Measurements from ENCODE around the gene PPP4R2. TPM values are rescaled to one million over a fixed set of nuclear protein-coding genes. Genes with fewer than 3 reads are reported as not detected.

The PPP4R2 gene
- total RNA-seq, 1 donor, result 105 TPM

GRCh38 chr3:73029321-73029796 lies 32.7 kb downstream of the PPP4R2 start:
- H3K4me3 ChIP-seq (ENCODE audit: low read depth, low read length), result no peak overlapping the region
- DNase-seq (ENCODE audit: low read depth), result peak; percentile 88
- TF ChIP-seq, protein P1, sequence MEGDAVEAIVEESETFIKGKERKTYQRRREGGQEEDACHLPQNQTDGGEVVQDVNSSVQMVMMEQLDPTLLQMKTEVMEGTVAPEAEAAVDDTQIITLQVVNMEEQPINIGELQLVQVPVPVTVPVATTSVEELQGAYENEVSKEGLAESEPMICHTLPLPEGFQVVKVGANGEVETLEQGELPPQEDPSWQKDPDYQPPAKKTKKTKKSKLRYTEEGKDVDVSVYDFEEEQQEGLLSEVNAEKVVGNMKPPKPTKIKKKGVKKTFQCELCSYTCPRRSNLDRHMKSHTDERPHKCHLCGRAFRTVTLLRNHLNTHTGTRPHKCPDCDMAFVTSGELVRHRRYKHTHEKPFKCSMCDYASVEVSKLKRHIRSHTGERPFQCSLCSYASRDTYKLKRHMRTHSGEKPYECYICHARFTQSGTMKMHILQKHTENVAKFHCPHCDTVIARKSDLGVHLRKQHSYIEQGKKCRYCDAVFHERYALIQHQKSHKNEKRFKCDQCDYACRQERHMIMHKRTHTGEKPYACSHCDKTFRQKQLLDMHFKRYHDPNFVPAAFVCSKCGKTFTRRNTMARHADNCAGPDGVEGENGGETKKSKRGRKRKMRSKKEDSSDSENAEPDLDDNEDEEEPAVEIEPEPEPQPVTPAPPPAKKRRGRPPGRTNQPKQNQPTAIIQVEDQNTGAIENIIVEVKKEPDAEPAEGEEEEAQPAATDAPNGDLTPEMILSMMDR (IDR thresholded peaks at IDR 0.05; ENCODE audit: insufficient read depth, low read depth, low read length), result no peak

GRCh38 chr3:73030073-73030597 lies 33.5 kb downstream of the PPP4R2 start:
- no peak for DNase-seq (ENCODE audit: low read depth)
- H3K4me3 ChIP-seq (ENCODE audit: low read depth, low read length), result no peak overlapping the region
- TF ChIP-seq, protein P1 (IDR thresholded peaks at IDR 0.05; ENCODE audit: insufficient read depth, low read depth, low read length), result no peak

GRCh38 chr3:73031573-73032103 lies 35.0 kb downstream of the PPP4R2 start:
- DNase-seq (ENCODE audit: low read depth), result no peak
- no peak overlapping the region for H3K4me3 ChIP-seq (ENCODE audit: low read depth, low read length)
- TF ChIP-seq, protein P1 (IDR thresholded peaks at IDR 0.05; ENCODE audit: insufficient read depth, low read depth, low read length), result no peak

- no peak for DNase-seq (ENCODE audit: low read depth)
- TF ChIP-seq, protein P1 (IDR thresholded peaks at IDR 0.05; ENCODE audit: insufficient read depth, low read depth, low read length), result no peak
- no peak overlapping the region for H3K4me3 ChIP-seq (ENCODE audit: low read depth, low read length)
These were observed 40.3 kb downstream of the PPP4R2 start for GRCh38 chr3:73036694-73037591.

- DNase-seq (ENCODE audit: low read depth), result no peak
- TF ChIP-seq, protein P1 (IDR thresholded peaks at IDR 0.05; ENCODE audit: insufficient read depth, low read depth, low read length), result no peak
These were observed 44.9 kb downstream of the PPP4R2 start for GRCh38 chr3:73041537-73041936.

DNA sequence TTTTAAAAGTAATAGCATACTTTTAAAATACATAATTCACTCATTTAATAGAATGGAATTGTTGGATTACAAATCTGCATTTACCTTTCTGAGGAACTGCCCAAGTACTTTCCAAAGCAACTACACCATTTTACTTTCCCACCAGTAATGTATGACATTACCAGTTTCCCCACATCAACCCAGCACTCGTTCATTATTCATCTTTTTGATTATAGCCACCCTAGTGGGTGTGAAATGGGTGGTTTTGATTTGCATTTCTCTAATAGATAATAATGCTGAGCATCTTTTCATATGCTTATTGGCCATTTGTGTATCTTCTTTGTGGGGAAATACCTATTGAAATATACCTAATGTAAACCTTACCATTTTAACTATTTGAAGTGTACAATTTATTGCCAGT lies 46.8 kb downstream of the PPP4R2 start:
- no peak for DNase-seq (ENCODE audit: low read depth)
- H3K4me3 ChIP-seq (ENCODE audit: low read depth, low read length), result no peak overlapping the region
- TF ChIP-seq, protein P1 (IDR thresholded peaks at IDR 0.05; ENCODE audit: insufficient read depth, low read depth, low read length), result no peak

More at GRCh38 chr3:73041537-73041936, 44.9 kb downstream of the PPP4R2 start:
- H3K4me3 ChIP-seq (ENCODE audit: low read depth, low read length), result no peak overlapping the region

Data from fibroblast of villous mesenchyme (primary cell).